ENCODE measurements around the gene NPBWR2.

NPBWR2 gene

GRCh38 chr20:64083804-64084684, 23.3 kb downstream of the NPBWR2 start, which contains the start of gene LKAAEAR1:
Gene LKAAEAR1, minus strand, starts transcription at chr20:64084398. Its CDS starts 179 bp downstream, at chr20:64084219.
- DNase-seq, result no peak

- DNase-seq, result peak; percentile 87
These were observed 24.0 kb downstream of the NPBWR2 start for GRCh38 chr20:64083378-64083803.

GRCh38 chr20:64082820-64083377, 24.5 kb downstream of the NPBWR2 start:
- DNase-seq, result no peak

GRCh38 chr20:64082126-64082731, 25.1 kb downstream of the NPBWR2 start:
- DNase-seq, result no peak

- no peak for DNase-seq
These were observed 25.8 kb downstream of the NPBWR2 start for GRCh38 chr20:64081624-64081964.

- DNase-seq, result no peak
These were observed 26.3 kb downstream of the NPBWR2 start for GRCh38 chr20:64080813-64081623.

- no peak for DNase-seq
These were observed 27.2 kb downstream of the NPBWR2 start, which contains the start of gene OPRL1 for GRCh38 chr20:64080013-64080812. Gene OPRL1, plus strand, starts transcription at chr20:64080082. Its CDS starts 12,639 bp downstream, at chr20:64092721.

GRCh38 chr20:64079273-64080012, 27.9 kb downstream of the NPBWR2 start, which contains the start of gene RGS19:
Gene RGS19, minus strand, starts transcription at chr20:64079518. Its CDS starts 2,632 bp downstream, at chr20:64076886.
- peak; percentile 84 for DNase-seq

GRCh38 chr20:64078934-64079272, 28.5 kb downstream of the NPBWR2 start:
- DNase-seq, result no peak

GRCh38 chr20:64077876-64078551, 29.4 kb downstream of the NPBWR2 start:
- DNase-seq, result peak; percentile 77

- no peak for DNase-seq
These were observed 29.9 kb downstream of the NPBWR2 start for GRCh38 chr20:64077541-64077875.

GRCh38 chr20:64077094-64077493, 30.3 kb downstream of the NPBWR2 start:
- DNase-seq, result peak; percentile 76

GRCh38 chr20:64076061-64076997, 31.0 kb downstream of the NPBWR2 start:
- DNase-seq, result no peak

GRCh38 chr20:64075556-64075955, 31.8 kb downstream of the NPBWR2 start:
- no peak for DNase-seq

GRCh38 chr20:64074963-64075362, 32.4 kb downstream of the NPBWR2 start:
- DNase-seq, result no peak

GRCh38 chr20:64074184-64074789, 33.1 kb downstream of the NPBWR2 start:
- DNase-seq, result no peak

GRCh38 chr20:64073476-64074183, 33.7 kb downstream of the NPBWR2 start:
- DNase-seq, result no peak

- no peak for DNase-seq
These were observed 34.8 kb downstream of the NPBWR2 start for GRCh38 chr20:64072498-64073063.
